SK-N-SH (cell line): ENCODE results near the gene PPIL1. TPM values are rescaled to one million over a fixed set of nuclear protein-coding genes. Genes with fewer than 3 reads are reported as not detected.

Source experiments
- CTCF ChIA-PET: fragments of 300-600, 350-600 bp; formaldehyde crosslinking; extraction: SDS; loops from one replicate; lab custom pipeline; 2021; lab: Yijun Ruan, JAX
- POLR2A ChIA-PET: fragments of 350-600 bp; sonication (Branson Sonifier 250); formaldehyde crosslinking; extraction: SDS; loops from one replicate; lab custom pipeline; 2020; ENCODE audit warnings: antibody characterized with exemption, inconsistent platforms; lab: Yijun Ruan, JAX
- DNase-seq: peaks from one replicate; pipeline ENCODE4 v3.0.0; 2012
- H2AFZ ChIP-seq: fragments of 200-600 bp; sonication (generic); 2 replicates; pipeline ENCODE4 v1.8.1; 2016; ENCODE audit warnings: antibody characterized with exemption, mild to moderate bottlenecking, low read depth
- H3F3A ChIP-seq: fragments of 200-600 bp; sonication (generic); replicated peaks from 2 replicates; pipeline ENCODE3; 2016; ENCODE audit warnings: antibody characterized with exemption, mild to moderate bottlenecking; ENCODE audit not compliant: insufficient read depth
- H3K27ac ChIP-seq, 2 experiments: fragments of 200-500 bp in 1 of 2; fragments of 200-600 bp in 1 of 2; sonication (Bioruptor generic) in 1 of 2; sonication (generic), shearing (Covaris generic) in 1 of 2; 2 replicates each; pipeline versions ENCODE4 v1.5.1 to v1.6.1; 2014 to 2016; ENCODE audit warnings: low read depth in 2 of 2, inconsistent platforms in 1 of 2, low read length in 1 of 2, mild to moderate bottlenecking in 1 of 2, mixed read lengths in 1 of 2
- H3K27me3 ChIP-seq: fragments of 200-600 bp; sonication (generic), shearing (Covaris generic); 2 replicates; pipeline ENCODE4 v1.6.1; 2016; ENCODE audit warnings: mixed run types; ENCODE audit not compliant: insufficient read depth
- H3K36me3 ChIP-seq, 2 experiments: fragments of 200-500 bp in 1 of 2; fragments of 200-600 bp in 1 of 2; sonication (Bioruptor generic) in 1 of 2; sonication (generic) in 1 of 2; replicated peaks in 1 of 2; 2 replicates each; pipeline versions ENCODE3 to v1.5.1; 2014 to 2016; ENCODE audit warnings: low read length in 1 of 2, mild to moderate bottlenecking in 1 of 2; ENCODE audit not compliant: insufficient read depth in 2 of 2, control insufficient read depth in 1 of 2
- H3K4me1 ChIP-seq, 2 experiments: fragments of 200-500 bp in 1 of 2; fragments of 200-600 bp in 1 of 2; sonication (Bioruptor generic) in 1 of 2; sonication (generic), shearing (Covaris generic) in 1 of 2; 2 replicates each; pipeline versions ENCODE4 v1.5.1 to v1.6.1; 2014 to 2016; ENCODE audit warnings: low read depth in 1 of 2, low read length in 1 of 2, mixed run types in 1 of 2; ENCODE audit not compliant: insufficient read depth in 2 of 2, control insufficient read depth in 1 of 2
- H3K4me2 ChIP-seq: fragments of 200-600 bp; sonication (generic), shearing (Covaris generic); 2 replicates; pipeline ENCODE4 v1.6.1; 2017; ENCODE audit warnings: mixed run types
- H3K4me3 ChIP-seq, 2 experiments: fragments of 200-500 bp in 1 of 2; fragments of 200-600 bp in 1 of 2; sonication (Bioruptor generic) in 1 of 2; sonication (generic), shearing (Covaris generic) in 1 of 2; 2 replicates each; pipeline versions ENCODE4 v1.5.1 to v1.8.1; 2014 to 2016; ENCODE audit warnings: low read depth in 2 of 2, inconsistent platforms in 1 of 2, low read length in 1 of 2, mild to moderate bottlenecking in 1 of 2, mixed read lengths in 1 of 2, moderate library complexity in 1 of 2
- H3K79me2 ChIP-seq: fragments of 200-600 bp; sonication (generic); 2 replicates; pipeline ENCODE4 v1.8.1; 2017; ENCODE audit warnings: mild to moderate bottlenecking; ENCODE audit not compliant: insufficient read depth
- H3K9ac ChIP-seq: fragments of 200-600 bp; sonication (generic); 2 replicates; pipeline ENCODE4 v1.6.1; 2017; ENCODE audit warnings: mixed run types
- H3K9me2 ChIP-seq: fragments of 200-600 bp; sonication (generic); 2 replicates; pipeline ENCODE4 v1.6.1; 2017; ENCODE audit warnings: mixed run types
- H3K9me3 ChIP-seq: fragments of 200-600 bp; sonication (generic); 2 replicates; pipeline ENCODE4 v1.6.1; 2017; ENCODE audit warnings: mixed run types, mild to moderate bottlenecking, moderate library complexity
- H4K20me1 ChIP-seq: fragments of 200-600 bp; sonication (generic); 2 replicates; pipeline ENCODE4 v1.6.1; 2017; ENCODE audit warnings: mild to moderate bottlenecking, mixed run types; ENCODE audit not compliant: insufficient read depth
- CHD2 ChIP-seq: fragments of 150-350 bp; IDR thresholded peaks from 2 replicates; pipeline ENCODE4 v1.6.1; 2018; ENCODE audit warnings: low read length; ENCODE audit not compliant: partially characterized antibody
- CTCF ChIP-seq: fragments of 200-600 bp; sonication (generic); IDR thresholded peaks from 2 replicates; pipeline ENCODE4 v1.6.1; 2017; ENCODE audit warnings: antibody characterized with exemption, mild to moderate bottlenecking, moderate library complexity
- EZH2phosphoT487 ChIP-seq: fragments of 200-600 bp; sonication (generic); IDR thresholded peaks from 2 replicates; pipeline ENCODE4 v1.6.1; 2017; ENCODE audit warnings: low read depth, mixed run types, mild to moderate bottlenecking, antibody characterized with exemption, moderate library complexity, borderline replicate concordance
- FOSL2 ChIP-seq: IDR thresholded peaks from 2 replicates; pipeline ENCODE4 v1.4.0; 2012; ENCODE audit warnings: low read depth, mild to moderate bottlenecking, moderate library complexity, borderline replicate concordance
- FOXJ3 ChIP-seq: sonication (generic); formaldehyde crosslinking; IDR thresholded peaks from 2 replicates; pipeline ENCODE4 v1.5.1; 2020; ENCODE audit warnings: mild to moderate bottlenecking, missing genetic modification reagents
- IRF3 ChIP-seq: fragments of 150-350 bp; IDR thresholded peaks from 2 replicates; pipeline ENCODE4 v1.6.1; 2016; ENCODE audit warnings: mild to moderate bottlenecking, low read depth, low read length
- MXI1 ChIP-seq: IDR thresholded peaks from 2 replicates; pipeline ENCODE4 v1.6.1; 2012; ENCODE audit warnings: mild to moderate bottlenecking, low read depth, low read length, improper control_type of control experiment
- NFIC ChIP-seq: IDR thresholded peaks from 2 replicates; pipeline ENCODE4 v1.4.0; 2012; ENCODE audit warnings: borderline replicate concordance
- POLR2AphosphoS5 ChIP-seq: IDR thresholded peaks from 2 replicates; pipeline ENCODE4 v1.6.1; 2012; ENCODE audit warnings: low read depth, low read length
- RAD21 ChIP-seq: IDR thresholded peaks from 2 replicates; pipeline ENCODE4 v1.6.1; 2012; ENCODE audit warnings: mild to moderate bottlenecking, low read length
- RXRA ChIP-seq: IDR thresholded peaks from 2 replicates; pipeline ENCODE4 v1.4.0; 2012; ENCODE audit warnings: low read depth, mild to moderate bottlenecking, borderline replicate concordance
- SMC3 ChIP-seq: IDR thresholded peaks from 2 replicates; pipeline ENCODE4 v1.6.1; 2012; ENCODE audit warnings: low read depth, low read length, improper control_type of control experiment
- TAF1 ChIP-seq: IDR thresholded peaks from 2 replicates; pipeline ENCODE4 v1.6.1; 2012; ENCODE audit warnings: low read depth, mild to moderate bottlenecking, low read length, moderate library complexity, borderline replicate concordance
- TEAD4 ChIP-seq: IDR thresholded peaks from 2 replicates; pipeline ENCODE4 v1.4.0; 2012; ENCODE audit warnings: mild to moderate bottlenecking, borderline replicate concordance; ENCODE audit not compliant: insufficient read depth
- USF2 ChIP-seq: fragments of 150-350 bp; IDR thresholded peaks from 2 replicates; pipeline ENCODE4 v1.6.1; 2017; ENCODE audit warnings: antibody characterized with exemption, low read length, low read depth, borderline replicate concordance
- WGBS: methylation state at CpG from one replicate; pipeline ENCODE4 v1.1.6; 2017; ENCODE audit warnings: low lambda C conversion rate; 5-methylcytosine and 5-hydroxymethylcytosine counted together
- polyA plus RNA-seq, 3 experiments: library from polyadenylated mRNA; depleted of rRNA; stranded (reverse); fragments of >200 nt; gene quantifications; 2 replicates each; pipeline ENCODE4 v1.2.3, GENCODE V29; 2012
- TF ChIP-seq, protein P1 (sequence below): IDR thresholded peaks from 2 replicates; pipeline ENCODE4; 2012
- TF ChIP-seq, protein P2 (sequence below): IDR thresholded peaks from 2 replicates; pipeline ENCODE4 v1.6.1; 2012; ENCODE audit warnings: mild to moderate bottlenecking, low read depth, low read length, moderate library complexity
- TF ChIP-seq, protein P3 (sequence below): IDR thresholded peaks from 2 replicates; pipeline ENCODE4 v1.4.0; 2012; ENCODE audit warnings: low read depth

The PPIL1 gene
- polyA plus RNA-seq, 1 of the 3 experiments (the other 2 are of a cell fraction) = 36.6 TPM

GRCh38 chr6:36856277-36856676, 18.3 kb downstream of the PPIL1 start (continued):
- TF ChIP-seq CTCF (no peak), FOXJ3 (CRISPR knock-in tag) (no peak), SMC3 (no peak), TAF1 (no peak)
- TF ChIP-seq, protein P1, sequence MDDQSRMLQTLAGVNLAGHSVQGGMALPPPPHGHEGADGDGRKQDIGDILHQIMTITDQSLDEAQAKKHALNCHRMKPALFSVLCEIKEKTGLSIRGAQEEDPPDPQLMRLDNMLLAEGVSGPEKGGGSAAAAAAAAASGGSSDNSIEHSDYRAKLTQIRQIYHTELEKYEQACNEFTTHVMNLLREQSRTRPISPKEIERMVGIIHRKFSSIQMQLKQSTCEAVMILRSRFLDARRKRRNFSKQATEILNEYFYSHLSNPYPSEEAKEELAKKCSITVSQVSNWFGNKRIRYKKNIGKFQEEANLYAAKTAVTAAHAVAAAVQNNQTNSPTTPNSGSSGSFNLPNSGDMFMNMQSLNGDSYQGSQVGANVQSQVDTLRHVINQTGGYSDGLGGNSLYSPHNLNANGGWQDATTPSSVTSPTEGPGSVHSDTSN = no peak
- TF ChIP-seq, protein P2, sequence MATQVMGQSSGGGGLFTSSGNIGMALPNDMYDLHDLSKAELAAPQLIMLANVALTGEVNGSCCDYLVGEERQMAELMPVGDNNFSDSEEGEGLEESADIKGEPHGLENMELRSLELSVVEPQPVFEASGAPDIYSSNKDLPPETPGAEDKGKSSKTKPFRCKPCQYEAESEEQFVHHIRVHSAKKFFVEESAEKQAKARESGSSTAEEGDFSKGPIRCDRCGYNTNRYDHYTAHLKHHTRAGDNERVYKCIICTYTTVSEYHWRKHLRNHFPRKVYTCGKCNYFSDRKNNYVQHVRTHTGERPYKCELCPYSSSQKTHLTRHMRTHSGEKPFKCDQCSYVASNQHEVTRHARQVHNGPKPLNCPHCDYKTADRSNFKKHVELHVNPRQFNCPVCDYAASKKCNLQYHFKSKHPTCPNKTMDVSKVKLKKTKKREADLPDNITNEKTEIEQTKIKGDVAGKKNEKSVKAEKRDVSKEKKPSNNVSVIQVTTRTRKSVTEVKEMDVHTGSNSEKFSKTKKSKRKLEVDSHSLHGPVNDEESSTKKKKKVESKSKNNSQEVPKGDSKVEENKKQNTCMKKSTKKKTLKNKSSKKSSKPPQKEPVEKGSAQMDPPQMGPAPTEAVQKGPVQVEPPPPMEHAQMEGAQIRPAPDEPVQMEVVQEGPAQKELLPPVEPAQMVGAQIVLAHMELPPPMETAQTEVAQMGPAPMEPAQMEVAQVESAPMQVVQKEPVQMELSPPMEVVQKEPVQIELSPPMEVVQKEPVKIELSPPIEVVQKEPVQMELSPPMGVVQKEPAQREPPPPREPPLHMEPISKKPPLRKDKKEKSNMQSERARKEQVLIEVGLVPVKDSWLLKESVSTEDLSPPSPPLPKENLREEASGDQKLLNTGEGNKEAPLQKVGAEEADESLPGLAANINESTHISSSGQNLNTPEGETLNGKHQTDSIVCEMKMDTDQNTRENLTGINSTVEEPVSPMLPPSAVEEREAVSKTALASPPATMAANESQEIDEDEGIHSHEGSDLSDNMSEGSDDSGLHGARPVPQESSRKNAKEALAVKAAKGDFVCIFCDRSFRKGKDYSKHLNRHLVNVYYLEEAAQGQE = no peak

- no peaks in the 10 kb centered on the region for H3K9me2 ChIP-seq
- H4K20me1 ChIP-seq = no peaks in the 10 kb centered on the region
- H2AFZ ChIP-seq = no peak overlapping the region
- no peak overlapping the region for H3K4me3 ChIP-seq
- WGBS = 96% methylated on average over 10 of the region's 10 CpGs
- H3K36me3 ChIP-seq = peaks cover 26 to 37% of the 10 kb centered on the region in 2 experiments
- no peak overlapping the region for H3K9ac ChIP-seq
- ChIA-PET POLR2A (no interaction called here), CTCF (interaction anchor here (2.8 to 2.9 kb wide), 2 partner anchors 89 to 97 kb away, joined by 8 to 21 read pairs; no protein-coding TSS in a partner anchor)
- H3K27me3 ChIP-seq = no peaks in the 10 kb centered on the region
- peaks cover 9 to 10% of the 10 kb centered on the region in 2 experiments; a peak in 2 of 4 replicates for H3K4me1 ChIP-seq
- peaks cover 9% of the 10 kb centered on the region; the same call in 1 of the 2 replicates for H3K79me2 ChIP-seq
- DNase-seq = no peak
- H3K27ac ChIP-seq = no peak overlapping the region
- TF ChIP-seq, protein P3, sequence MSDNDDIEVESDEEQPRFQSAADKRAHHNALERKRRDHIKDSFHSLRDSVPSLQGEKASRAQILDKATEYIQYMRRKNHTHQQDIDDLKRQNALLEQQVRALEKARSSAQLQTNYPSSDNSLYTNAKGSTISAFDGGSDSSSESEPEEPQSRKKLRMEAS = no peak
- TF ChIP-seq POLR2AphosphoS5 = no peak
- TF ChIP-seq EZH2phosphoT487 = no peak
- TF ChIP-seq SMC3 = no peak
- TF ChIP-seq CHD2 = no peak
- TF ChIP-seq FOSL2 = no peak
- no peak for TF ChIP-seq RXRA
- no peak for TF ChIP-seq USF2
- no peak for TF ChIP-seq IRF3
- no peak for TF ChIP-seq TEAD4
- no peak for TF ChIP-seq RAD21
- TF ChIP-seq NFIC = no peak
- no peak for TF ChIP-seq MXI1
- H3K9me3 ChIP-seq = no peaks in the 10 kb centered on the region
- H3F3A ChIP-seq = no peaks in the 10 kb centered on the region
- no peak overlapping the region for H3K4me2 ChIP-seq
Observed at GRCh38 chr6:36855750-36856149, 18.9 kb downstream of the PPIL1 start.
